Amniotic epithelial cell (primary cell): Measurements from ENCODE around the gene NLRP6.

Experiments
- DNase-seq: peaks from one replicate; pipeline ENCODE4 v3.0.0-alpha.2; 2010; ENCODE audit warnings: low read depth

NLRP6 gene

GRCh38 chr11:293852-294661 lies 15.8 kb downstream of the NLRP6 start:
- no peak for DNase-seq

GRCh38 chr11:294780-295179 lies 16.6 kb downstream of the NLRP6 start:
- no peak for DNase-seq

DNA sequence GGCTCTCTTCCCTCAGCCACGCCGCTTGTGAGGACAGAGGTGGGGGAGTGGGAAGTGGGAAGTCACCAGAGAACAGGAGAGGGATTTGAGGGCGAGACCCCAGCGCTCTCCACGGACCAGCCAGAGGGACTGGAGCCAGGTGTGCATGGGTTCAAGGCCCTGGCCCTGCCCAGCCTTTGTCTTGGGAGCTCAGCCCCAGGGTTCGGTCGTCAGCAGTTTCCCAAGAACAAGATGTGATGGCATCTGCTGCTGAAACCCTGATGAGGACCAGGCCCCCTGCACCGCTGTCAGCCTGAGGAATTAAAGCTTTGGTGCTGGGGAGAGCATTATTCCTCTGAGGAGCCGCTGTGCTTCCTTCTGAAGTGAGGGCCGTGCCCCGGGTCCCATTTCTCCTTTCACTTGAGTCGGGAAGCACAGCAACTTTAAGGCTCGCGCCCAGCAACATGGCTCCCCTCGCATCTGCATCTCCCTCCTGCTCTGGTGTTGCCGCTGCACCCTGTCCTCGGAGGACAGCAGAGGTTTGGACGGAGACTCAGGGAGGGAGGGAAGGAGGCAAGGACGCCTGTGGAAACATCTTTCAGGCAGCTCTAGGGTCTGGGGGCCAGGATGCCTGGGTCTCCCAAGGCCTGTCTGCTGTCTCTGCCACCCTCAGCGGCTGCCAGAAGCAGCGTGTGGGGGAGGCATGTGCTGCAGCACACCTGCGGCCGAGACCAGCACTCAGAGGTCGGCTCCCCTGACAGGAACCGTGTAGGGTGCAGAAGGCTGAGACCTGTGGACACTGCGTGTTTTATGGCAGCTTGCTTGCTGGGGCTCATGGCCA lies 17.4 kb downstream of the NLRP6 start:
- DNase-seq, result no peak

GRCh38 chr11:296171-297050 lies 18.2 kb downstream of the NLRP6 start:
- no peak for DNase-seq

DNA sequence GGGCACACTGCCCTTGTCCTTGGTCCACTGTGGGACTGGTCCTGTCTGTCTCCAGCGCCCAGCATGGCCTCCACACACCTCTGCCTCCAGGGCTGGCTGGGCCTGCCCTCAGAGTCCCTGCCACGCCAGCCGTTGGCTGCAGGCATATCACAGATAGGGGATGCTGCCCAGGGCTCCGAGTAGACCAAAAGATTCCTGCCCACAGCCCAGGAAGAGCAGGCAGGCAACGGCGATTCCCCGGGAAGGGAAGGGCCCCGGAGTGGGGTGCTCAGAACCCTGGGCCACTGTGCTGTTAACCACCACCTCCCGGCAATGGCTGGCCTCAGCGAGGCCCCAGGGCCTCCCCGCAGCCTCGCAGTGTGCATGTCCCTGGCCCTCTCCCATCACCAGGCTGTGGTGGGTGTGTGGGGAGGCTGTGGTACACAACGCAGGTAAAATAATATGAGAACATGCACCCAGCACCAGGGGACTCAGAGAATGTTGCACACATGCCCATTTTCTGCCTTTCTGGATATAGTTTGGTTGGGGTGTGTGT lies 18.9 kb downstream of the NLRP6 start:
- no peak for DNase-seq

DNA sequence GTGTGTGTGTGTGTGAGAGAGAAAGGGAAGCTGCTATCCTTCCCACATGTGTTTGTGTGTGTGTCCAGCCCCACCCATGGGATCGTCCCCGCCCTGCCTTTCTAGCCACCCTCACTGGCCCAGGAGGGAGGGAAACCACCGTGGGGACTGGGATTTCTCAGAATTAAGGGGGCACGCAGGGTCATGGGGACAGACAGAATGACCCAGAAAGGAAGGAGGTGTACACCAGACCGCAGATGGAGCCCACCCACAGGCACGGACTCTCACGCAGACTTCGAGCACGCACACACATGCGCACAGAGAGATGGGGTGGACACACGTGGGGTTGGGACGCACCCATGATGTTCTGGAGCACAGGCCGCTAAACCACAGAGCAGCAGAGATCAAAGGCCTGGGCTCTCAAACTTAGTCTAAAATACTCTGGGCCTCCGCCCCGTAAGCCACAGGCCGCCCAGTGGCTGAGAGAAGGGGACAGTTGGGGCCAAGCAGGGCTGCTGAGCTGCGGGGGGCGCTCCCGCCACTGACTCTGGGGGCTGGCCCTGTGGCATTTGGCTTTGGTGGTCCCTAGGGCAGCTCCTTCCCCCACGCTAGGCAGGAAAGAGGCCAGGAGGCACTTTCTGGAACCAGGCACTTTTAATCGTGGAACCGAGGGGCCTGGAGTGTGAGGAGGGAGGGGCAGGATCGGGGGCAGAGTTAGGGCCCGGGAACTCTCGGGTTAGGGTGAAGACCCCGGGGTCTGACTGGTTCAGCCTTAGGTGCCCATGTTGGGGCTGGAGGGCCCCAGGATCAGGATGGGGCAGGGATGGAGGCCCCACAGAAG lies 19.6 kb downstream of the NLRP6 start:
- no peak for DNase-seq

DNA sequence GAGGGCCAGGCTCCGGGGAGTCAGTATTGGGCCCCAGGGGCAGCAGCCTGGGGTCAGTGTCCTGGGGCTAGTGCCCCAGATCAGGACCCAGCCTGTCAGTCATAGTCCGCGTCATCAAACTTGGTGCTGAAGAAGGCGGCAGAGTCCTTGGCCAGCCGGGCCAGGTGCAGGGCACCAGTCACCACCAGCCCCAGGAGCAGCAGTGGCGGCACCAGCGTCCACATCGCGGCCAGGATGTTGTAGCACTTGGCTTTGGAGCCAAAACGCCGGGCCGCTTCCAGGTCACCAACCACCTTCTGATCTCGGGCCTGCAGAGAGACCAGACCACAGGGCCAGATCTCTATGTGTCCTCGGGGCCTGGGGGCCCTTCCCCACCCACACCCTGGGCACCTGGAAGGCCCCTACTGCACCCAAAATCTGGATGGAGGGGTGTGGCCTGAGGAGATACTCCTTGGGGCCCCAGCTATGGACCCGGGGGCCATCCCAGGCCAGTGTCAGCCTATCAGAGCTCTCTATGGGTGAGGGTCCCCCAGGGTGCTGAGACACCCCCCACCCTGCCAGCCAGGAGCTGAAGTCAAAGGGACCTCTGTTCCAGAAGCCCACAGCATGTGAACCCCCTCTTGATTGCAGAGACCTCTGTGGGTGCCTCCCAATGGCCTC lies 20.3 kb downstream of the NLRP6 start:
- DNase-seq, result no peak

DNA sequence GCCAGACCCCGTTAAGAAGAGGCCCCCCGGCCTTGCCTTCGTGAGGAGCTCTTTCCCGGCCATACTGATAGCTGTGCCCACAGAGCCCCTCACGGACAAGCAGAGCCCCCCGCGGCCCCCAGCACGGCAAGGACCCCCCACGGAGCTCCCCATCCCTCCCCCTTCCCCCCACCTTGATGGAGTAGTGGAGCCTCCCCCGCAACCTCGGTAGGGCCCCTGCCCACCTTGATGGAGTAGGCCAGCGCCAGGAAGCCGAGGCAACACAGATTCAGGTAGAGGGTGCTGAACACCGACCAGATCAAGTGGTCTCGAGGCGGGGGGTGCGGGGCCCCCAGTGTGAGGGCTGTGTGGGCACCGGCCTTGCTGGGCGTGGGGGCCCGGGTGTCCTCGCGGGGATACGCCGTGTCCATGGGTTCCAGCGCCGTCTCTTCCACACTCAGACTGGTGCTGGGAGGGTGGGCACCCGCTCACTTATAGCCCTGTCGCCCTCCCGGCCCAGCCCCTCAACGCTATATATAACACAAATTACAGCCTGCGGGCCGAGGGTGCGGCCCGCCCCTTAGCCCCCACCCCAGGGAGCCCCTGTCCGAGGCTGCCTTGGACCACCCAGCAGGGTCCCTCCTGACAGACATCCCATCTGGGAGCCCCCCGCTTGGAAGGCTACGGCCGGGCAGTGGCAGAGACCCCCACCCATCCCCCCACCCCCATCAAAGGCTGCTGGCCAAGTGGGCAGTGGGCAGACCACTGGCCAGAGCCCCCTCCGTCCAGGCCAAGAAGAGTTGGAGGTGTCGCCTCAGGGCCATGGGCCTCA lies 21.1 kb downstream of the NLRP6 start, which contains the start of gene IFITM5:
Gene IFITM5 (minus strand): TSS at position 446 of the 811 bp plus-strand sequence. CDS start 36 bp downstream, at position 410.
- no peak for DNase-seq

DNA sequence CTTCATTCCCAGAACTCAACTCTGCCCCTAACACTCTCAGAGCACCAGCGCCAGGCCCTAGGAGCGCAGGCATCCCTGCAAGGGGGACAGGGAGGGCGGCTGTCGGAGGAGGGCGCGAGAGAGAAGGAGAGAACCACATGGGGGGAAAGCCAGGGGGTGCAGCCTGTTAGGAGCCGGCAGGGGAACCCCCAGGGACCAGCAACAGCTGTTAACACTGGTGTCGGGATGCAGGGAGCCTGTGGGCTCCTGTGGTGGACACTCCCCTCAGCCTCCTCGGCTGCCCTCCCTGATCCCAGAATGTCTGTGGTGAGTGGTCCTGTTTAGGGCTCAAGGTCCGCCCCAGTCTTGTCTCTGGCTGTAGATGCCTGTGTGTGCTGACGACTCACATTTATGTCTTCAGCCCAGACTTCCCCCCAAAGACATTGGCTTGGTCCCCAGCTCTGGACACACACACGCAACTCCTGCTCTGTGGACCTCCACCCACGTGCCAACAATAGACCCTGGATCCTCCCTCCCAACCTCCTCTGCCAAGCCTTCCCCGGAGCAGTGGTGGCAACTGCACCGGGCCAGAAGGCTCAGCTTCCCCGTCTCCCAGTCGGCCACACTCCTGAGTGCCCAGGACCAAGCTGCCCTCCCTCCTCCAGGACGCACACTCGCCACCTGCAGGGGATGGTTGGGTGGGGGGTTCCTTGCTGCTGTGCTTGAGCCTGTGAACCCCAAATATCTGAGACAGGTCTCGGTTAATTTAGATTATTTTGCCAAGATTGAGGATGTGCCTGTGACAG lies 21.9 kb downstream of the NLRP6 start:
- DNase-seq, result no peak

- no peak for DNase-seq
Measured at GRCh38 chr11:303363-303762, 25.2 kb downstream of the NLRP6 start.

- no peak for DNase-seq
Measured at GRCh38 chr11:304061-304506, 25.9 kb downstream of the NLRP6 start.

DNA sequence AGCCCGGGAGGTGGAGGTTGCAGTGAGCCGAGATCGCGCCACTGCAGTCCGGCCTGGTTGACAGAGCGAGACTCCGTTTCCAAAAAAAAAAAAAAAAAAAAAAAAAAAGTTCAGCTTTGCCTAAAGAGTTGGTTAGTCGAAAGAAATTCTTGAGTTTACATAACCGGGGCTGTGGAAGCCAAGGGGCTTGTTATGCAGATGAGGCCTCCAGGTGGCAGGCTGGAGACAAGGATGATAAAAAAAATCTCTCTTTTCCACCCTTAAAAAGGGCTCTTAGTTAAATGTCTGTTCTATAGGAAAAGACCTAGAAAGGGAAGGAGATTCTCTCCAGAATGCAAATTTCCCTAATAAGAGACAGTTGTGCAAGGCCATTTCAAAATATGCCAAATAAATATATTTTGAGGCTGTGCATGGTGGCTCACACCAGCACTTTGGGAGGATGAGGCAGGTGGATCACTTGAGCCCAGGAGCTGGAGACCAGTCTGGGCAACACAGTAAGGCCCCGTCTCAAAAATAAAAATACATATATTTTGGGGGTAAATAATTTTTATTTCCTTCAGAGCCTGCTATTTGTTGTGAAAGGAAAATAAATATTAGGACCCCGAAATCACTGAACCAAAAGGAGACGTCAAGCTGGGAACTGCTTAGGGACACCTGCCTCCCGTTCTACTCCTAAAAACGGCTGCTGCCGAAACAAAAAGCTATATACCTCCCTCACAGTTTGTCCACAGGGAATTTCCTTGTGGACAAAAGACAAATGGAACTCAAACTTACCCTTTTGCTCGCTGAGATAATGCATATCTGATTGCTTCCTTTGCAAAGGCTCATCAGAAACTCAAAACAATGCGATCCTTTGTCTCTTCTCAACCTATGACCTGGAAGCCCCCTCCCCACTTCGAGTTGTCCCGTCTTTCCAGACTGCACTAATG lies 27.0 kb downstream of the NLRP6 start:
- DNase-seq, result peak; percentile 71

DNA sequence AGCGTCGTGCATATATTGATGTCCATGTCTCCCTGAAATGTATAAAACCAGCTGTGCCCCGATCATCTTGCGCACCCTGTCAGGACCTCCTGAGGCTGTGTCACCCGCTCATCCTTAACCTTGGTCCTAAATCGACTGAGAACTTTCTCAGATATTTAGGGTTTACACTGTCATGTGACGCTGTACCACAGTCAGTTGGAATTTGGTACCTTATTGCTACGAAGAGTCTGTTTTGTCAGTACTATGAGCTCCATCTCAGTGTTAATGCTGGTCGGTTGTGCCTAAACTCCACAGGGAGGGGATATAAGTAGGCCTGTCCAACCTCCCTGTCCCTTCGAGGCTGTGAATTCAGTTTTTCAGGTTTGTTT lies 27.6 kb downstream of the NLRP6 start:
- no peak for DNase-seq

GRCh38 chr11:306645-307371 lies 28.6 kb downstream of the NLRP6 start:
- no peak for DNase-seq

GRCh38 chr11:307766-308708 lies 29.8 kb downstream of the NLRP6 start, which contains the start of gene IFITM2:
IFITM2 (plus strand) TSS chr11:307816; CDS start chr11:308193, 377 bp downstream.
- DNase-seq, result peak; percentile 90
